HG02943 (cell line): ENCODE measurements around the gene SUSD1.
"Not testable (repeated sequence)": the region's sequence is repeated elsewhere in the genome, so short reads cannot be mapped to it uniquely, and the experiment has no call there.

ENCODE experiments used
- ATAC-seq: cut with Tn5 transposase; IDR thresholded peaks from one replicate; pipeline ENCODE4 v1.9.1; 2021; ENCODE audit warnings: mild to moderate bottlenecking, low read depth, moderate library complexity; ENCODE audit not compliant: unreplicated experiment

The SUSD1 gene

DNA sequence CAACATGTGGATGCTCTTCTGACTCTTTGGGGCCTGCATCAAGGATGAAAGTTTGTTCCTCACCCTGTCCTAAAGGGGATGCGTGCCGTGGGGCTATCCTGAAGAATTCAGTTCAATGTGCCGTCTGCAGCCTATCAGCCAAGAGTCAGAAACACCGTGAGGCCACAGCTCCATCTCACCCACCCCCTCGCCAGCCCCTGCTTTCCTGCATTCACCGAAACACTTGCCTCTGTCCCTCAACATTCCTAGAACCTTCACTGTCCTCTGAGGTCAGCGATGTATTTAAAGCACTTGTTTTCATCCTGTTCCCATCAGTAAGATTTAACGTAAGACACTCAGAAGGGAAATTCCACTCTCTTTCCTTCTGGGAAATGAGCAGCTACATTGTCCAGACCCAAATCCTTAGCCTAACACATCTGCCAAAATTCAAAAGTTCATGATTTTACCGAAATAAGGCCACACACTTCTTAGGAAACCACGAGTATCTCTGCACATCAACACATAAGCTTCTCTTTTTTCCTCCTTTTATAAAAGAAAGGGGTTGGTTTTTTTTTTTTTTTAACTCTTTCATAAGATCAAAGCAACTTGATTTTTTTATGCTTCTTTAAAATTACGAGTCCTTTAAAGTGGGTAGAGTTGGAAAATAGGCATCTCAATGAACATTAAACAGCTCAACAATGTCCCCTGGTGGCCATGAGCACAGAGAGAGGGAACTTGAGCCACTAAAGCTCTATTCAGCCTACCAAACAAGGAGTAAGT, 100.7 kb downstream of the SUSD1 start:
- ATAC-seq: no peak

DNA sequence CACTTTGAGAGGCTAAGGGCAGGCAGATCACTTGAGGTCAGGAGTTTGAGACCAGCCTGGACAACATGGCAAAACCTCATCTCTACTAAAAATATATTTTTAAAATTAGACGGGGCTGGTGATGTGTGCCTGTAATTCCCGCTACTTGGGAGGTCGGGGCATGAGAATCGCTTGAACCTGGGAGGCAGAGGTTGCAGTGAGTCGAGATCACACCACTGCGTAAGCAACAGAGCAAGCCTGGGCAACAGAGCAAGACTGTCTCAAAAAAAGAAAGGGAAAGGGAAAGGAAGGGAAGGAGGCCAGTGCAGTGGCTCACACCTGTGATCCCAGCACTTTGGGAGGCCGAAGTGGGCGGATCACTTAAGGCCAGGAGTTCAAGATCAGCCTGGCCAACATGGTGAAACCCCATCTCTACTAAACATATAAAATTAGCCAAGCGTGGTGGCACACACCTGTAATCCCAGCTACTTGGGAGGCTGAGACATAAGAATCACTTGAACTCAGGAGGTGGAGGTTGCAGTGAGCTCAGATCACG, 101.4 kb downstream of the SUSD1 start:
- not testable (repeated sequence) for ATAC-seq

DNA sequence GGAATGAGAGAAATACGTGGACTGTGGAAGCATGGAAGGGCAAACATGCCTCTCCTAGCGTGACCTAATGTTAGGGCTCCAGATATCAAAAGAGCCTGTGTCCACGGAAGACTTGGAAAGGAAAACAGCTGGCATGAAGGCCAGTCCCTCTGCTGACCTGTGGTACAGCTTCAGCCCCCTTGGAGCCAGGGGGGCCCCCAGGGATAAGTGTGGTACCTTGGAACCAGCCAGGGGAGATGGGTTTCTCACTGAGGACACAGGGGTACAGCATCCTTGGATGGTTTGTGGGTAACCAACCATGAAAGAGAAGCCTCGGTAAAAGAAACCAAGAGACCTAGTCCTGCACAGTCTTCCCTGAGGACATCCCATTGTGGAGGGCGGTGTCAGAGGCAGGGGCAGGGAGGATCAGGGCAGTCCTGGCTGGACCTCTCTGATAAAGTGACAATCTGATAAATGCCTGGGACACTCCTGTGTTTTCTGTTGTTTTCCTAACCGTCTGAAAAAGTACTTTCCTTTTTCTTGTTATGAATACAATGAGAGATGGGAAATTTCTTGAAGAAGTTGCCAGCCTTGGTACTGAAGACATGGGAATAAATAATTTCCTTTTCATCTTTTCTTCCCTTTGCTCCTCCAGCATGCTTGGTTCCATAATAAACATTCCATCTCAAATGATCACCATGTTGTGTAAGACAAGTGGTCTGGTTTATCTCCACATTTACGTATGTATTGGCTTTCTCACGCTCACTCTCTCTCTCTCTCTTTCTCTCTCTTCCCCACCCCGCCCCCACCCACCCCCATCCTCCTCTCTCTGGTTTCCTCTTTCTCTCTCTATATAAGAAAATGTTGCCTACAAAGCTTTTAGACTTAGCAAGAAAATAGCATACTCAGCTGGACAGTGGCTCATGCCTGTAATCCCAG, 102.1 kb downstream of the SUSD1 start:
- ATAC-seq: no peak

DNA sequence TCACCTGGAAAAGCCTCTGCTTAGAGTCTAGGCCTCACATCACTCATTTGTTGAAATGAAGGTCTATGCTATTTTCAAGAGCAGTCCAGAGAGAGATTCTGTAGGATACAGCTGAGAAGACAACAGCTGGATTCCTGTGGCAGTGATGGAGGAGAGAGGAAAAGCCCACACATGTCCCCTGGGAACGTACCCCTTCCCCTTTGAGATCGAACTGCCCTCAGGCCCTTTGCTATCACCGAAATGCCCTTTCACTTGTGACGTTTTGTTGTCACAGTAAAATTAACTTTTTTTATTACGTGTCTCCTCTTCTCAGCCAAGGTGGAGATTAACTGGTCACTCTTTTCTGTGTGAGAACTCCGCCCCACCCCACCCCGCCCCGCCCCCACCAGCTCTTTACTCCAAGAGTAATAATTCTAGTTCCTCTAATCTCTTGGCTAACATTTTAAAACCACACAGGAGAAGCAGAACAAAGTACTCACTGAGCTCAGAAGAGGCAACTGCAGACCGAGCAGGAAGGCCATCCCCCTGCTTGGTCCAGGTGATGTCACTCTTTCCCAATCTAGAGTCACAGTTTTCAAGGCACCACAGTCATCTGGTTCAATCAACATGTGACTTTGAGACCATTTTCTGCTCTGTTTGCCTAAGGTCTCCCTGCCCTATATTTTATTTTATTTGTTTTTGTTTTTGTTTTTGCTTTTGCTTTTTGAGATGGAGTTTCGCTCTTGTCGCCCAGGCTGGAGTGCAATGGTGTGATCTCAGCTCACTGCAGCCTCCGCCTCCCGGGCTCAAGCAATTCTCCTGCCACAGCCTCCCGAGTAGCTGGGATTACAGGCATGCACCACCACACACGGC, 105.6 kb downstream of the SUSD1 start:
- ATAC-seq: no peak

DNA sequence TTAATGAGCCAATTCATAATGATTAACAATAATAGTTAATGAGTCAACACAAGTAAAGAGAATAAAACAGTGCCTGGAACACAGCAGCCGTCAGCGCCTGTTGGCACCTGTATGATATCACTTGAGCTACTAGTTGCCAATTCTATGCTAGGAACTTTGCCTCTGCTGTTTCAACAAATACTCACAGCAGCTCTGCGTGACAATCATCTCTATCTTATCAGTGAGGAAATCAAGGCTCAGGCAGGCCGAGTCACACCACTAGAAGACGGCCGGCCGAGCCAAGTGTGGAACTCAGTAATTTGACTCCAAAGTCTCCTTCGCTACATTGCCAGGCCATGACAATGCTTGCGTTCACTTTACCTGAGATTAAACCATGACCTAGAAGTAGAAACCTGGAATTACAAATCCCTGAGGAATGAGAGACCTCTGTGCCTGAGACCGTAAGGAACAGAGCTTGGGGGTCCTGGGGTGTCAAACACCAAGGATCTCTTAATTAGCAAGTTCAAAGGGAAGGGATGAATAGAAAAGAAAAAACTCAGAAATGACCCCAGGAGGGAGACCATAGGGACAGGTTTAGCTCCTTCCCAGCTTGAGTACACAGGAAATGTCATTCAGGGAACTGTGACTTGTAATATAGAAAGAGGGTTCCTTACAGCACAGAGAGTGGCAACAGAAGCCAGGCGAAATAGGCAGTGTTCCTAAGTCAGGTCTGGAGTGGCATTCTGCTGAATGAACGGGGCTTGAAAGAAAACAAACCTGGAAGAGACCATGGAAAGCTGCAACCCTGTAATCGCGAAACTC, 109.1 kb downstream of the SUSD1 start:
- no peak for ATAC-seq

DNA sequence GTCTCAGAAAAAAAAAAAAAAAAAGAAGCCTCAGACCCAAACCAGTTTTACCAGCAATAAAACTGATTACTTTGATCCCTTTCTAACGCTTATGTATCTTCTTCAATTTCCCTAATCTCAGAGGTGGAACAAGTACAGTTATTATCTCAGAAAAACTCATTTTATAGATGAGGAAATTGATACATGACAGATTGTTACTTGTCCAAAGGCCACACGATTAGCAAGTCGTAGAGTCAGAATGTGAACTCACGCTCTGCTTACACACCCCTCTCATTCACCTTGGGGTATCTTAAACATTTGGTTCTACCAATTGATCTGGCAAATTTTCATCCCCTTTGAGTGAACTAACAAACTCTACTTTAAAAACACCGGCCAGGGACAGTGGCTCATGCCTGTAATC, 110.2 kb downstream of the SUSD1 start:
- ATAC-seq: no peak

DNA sequence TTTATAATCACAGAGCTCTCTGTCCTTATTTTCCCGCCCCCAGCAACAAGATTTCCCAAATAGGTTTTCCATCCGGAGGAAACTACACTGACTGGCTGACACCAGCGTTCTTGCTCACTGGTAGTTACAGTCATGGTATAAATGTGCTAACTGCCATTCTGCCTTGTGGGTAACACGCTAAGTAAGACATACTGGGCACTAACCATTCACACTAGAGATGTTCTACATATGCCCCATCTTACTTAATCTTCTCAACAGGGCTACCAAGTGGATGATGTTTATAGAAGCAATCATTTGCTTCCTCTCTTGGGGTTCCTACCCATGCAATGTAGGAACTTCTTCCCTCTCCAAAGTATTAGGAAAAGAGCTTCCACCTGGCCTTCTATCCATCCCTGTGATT, 111.5 kb downstream of the SUSD1 start:
- no peak for ATAC-seq

DNA sequence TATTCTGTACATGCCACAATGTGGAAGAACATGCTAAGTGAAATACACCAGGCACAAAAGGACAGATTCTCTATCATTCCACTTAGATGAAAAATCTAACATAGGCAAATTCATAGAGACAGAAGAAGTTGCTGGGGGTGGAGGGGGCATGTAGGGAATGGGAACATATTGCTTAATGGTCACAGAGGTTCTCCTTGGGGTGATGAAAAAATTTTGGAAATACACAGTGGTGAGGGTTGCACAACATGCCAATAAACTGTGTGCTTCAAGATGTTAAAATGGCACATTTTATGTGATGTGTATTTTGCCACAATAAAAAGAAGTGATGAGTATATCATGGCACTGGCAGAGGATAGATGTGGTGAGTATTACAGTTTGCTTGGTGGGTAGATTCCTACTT, 111.9 kb downstream of the SUSD1 start:
- ATAC-seq: no peak

DNA sequence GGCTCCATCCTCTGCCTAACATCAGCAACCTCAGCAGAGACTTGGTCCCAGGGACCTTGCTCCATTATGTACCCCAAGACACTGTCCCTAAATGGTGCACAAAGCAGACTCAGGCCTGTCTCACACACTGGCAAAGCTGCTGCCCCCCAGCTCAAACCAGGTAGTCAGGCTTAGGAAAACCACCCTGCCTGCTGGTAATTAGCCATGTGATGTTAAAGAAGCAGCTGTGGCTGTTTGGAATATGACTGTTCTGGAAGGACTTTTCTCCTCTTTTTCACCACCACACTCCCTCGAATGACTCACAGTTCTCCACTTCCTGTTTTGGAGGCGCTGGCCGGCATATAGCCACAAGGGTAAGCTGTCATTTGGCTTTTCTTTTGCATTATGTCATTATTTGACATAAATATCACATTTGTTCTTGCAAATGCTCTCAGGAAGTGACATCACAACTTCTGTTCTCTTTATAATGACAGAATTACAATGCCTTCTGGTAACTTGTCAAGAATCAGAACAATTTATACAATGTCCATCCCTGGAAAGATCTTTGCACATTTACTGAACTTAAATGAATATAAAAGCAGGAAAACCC, 113.9 kb downstream of the SUSD1 start:
- peak; percentile 64 for ATAC-seq

DNA sequence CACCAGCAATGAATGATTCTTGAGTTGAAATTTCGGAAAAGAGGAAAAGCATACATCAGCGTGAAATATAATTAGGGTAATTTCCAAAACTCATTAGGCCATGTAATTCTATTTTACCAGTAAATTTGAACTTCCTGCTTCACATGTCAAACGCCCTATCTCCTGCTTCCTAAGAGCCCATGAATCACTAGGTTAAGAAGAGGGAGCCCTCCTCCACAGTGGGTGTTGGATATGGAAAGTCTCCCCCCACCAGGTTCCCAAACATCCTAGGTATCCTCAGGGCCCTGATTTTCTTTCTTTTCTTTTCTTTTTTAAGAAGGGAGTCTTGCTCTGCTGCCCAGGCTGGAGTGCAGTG, 115.2 kb downstream of the SUSD1 start:
- ATAC-seq: no peak

DNA sequence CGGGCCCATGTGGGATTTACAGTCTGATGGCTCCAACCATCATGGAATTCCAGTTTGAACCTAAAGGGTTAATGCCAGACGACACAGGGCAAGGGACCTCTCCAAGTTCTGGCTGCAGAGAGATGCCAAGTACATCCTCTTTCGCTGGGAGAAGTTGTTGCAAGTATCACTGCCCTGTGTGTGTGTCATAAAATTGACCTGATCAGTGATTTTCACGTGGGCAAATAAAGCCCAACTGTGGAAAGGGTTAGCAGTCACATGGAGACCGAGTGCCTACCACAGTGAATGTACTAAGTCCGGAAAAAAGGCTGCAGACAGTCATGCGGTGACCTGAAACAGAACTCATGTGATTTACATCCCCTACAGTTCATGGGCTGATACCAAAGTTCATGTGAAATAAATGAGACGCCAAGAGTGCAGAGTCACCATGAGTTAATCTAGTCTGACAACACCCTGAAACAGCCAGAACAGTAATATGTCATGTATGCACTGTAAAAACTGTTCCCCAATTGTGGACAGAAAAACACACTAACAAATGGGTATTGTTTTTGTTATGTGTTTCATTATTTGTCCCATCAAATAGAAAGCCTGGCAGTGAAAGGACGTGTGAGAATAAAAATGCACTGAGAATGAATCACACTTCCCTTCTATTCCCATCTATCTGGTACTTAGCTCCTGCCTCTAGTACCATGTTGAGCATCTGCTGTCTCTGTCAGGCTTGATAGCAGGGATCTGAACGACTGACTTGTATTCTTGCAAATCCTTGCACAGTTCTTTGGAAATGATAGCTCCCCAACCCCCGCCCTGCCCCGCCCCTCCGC, 115.7 kb downstream of the SUSD1 start:
- no peak for ATAC-seq

DNA sequence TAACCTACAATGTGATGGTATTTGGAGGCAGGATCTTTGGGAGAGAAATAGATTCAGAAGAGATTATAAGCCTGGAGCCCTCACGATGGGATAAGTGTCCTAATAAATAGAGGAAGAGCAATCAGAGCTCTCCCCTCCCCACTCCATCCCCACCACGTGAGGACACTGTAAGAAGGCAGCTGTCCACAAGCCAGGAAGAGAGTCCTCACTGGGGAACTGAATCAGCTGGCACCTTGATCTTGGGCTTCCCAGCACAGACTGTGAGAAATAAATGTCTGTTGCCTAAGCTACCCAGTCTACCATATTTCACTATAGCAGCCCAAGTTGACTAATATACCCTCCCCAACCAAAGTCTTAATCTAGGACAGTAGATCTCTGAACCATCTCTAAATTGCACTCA, 118.1 kb downstream of the SUSD1 start:
- ATAC-seq: no peak

DNA sequence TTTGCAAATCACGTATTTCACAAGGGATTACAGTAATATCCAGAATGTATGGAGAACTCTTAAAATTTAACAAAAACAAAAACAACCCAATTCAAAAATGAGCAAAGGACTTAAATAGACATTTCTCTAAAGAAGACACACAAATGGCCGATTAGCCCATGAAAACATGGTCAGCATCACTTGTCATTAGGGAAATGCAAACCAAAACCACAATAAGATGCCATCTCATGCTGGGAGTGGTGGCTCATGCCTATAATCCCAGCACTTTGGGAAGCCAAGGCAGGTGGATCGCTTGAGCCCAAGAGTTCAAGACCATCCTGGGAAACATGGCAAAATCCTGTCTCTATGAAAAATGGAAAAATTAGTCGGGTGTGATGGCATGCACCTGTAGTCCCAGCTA, 120.2 kb downstream of the SUSD1 start:
- no peak for ATAC-seq

DNA sequence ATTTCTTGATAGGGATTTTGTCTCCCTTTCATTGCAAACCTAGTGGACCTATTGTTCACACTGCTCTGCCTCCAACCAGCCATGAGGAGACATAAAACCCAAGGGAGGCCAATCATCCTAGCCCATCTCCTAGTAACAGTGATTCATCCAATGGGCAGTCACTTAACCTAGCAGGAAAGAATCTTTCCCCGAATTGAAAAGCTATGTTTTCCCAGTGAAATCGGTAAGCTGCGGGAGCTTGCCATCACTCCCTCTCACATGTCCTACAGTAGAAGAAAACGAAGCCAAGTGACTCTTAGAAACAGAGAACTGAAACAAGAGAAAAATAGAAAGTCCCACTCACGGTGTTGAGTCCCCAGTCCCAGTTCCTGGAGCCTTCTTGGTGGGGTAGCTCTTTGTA, 123.3 kb downstream of the SUSD1 start:
- ATAC-seq: no peak

DNA sequence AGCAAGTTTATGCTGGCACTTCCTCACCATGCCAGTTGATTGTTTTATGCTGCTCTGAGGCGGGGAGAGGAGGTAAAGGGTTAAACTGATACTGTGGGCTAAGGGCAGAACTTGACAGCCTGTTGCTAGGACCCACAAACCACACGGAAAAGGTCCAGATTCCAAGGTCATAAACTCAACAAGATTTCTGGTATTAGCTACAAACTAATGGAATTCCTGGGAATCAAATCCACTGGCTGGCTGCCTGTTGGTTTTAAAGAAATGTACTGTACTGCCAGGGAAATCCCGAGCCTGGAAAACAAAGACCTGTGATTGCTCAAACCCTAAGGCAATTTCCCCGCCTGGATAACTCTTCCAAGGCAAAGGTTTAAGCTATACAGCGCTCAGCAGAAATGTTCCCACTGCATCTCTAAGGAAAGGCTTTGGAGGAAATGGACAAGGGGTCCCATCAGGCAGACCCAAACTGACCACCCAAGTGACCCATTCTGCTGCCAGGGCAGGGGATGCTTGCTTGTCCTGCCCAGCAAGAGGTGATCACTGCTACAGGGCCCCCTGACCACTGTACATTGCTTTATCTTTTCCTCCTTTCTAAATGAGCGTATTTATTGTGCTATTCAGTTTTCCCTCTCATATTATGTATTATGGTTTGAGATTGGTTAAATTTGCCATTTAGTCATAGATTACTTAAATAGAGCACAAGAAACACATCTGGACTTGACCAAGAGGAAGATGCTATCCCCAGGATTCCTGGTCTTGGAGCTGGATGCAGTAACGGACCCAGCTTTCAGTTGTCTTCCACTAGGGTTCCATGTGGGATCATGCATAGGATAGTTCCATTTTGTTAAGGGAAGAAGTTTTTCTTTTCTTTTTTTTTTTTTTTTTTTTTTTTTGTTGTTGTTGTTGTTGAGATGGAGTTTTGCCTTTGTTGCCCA, 124.3 kb downstream of the SUSD1 start:
- no peak for ATAC-seq

DNA sequence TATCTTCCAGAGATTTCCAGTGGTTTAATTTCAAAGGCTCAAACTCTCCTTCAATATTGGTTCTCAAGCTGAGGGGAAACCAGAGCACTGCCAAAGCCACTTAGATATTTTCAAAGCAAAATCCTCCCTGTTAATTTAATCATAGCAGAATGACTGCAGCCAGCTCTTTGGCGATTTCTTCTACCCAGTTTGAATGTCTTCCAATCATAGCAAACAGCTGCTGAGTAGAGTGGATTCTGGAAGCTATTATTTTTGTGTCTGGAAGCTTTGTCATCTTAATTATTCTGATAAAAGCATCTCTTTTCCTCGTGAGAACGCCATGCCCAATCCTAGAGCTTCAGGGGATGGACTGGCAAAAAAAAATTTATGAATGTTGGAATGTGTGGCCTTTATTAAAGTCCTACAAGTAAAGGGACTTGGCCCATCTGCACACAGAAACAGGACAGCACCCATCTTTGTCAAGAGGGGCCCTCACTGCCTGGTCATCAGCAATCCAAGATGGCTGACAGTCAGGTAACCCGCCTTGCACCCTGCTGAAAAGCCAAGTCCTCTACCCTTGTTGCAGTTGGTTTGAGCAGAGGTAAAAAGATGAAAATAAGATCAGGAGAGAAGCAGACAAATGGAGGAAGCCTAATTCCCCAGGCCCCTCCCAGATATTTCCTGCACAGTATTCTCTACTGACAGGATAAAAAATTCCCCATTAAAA, 125.1 kb downstream of the SUSD1 start:
- ATAC-seq: no peak
